GM21619 (cell line): ENCODE data around the gene PRKG1.
"Not testable (repeated sequence)": the region's sequence is repeated elsewhere in the genome, so short reads cannot be mapped to it uniquely, and the experiment has no call there.

Source experiments
- ATAC-seq: cut with Tn5 transposase; IDR thresholded peaks from one replicate; pipeline ENCODE4 v1.9.1; 2021; ENCODE audit not compliant: unreplicated experiment

Gene PRKG1

GRCh38 chr10:52216852-52217251, 1142.6 kb downstream of the PRKG1 start:
- peak; percentile 76 for ATAC-seq

- no peak for ATAC-seq
Observed at GRCh38 chr10:52217531-52217930, 1143.2 kb downstream of the PRKG1 start.

GRCh38 chr10:52220947-52221346, 1146.7 kb downstream of the PRKG1 start:
- no peak for ATAC-seq

- no peak for ATAC-seq
Observed at GRCh38 chr10:52221923-52222322, 1147.6 kb downstream of the PRKG1 start.

- no peak for ATAC-seq
Observed at GRCh38 chr10:52226197-52226847, 1152.0 kb downstream of the PRKG1 start.

- no peak for ATAC-seq
Observed at GRCh38 chr10:52228556-52228955, 1154.3 kb downstream of the PRKG1 start.

- no peak for ATAC-seq
Observed at GRCh38 chr10:52229291-52229931, 1155.1 kb downstream of the PRKG1 start.

- peak; percentile 99 for ATAC-seq
Observed at GRCh38 chr10:52232561-52233350, 1158.5 kb downstream of the PRKG1 start.

GRCh38 chr10:52233351-52233991, 1159.2 kb downstream of the PRKG1 start:
- ATAC-seq, result not testable (repeated sequence)

GRCh38 chr10:52239771-52240170, 1165.5 kb downstream of the PRKG1 start:
- ATAC-seq, result no peak

- ATAC-seq, result no peak
Observed at GRCh38 chr10:52245547-52245946, 1171.3 kb downstream of the PRKG1 start.

GRCh38 chr10:52247929-52248328, 1173.6 kb downstream of the PRKG1 start:
- ATAC-seq, result not testable (repeated sequence)

GRCh38 chr10:52248697-52249306, 1174.5 kb downstream of the PRKG1 start:
- ATAC-seq, result no peak

- ATAC-seq, result no peak
Observed at GRCh38 chr10:52249850-52250395, 1175.6 kb downstream of the PRKG1 start.

GRCh38 chr10:52250510-52250909, 1176.2 kb downstream of the PRKG1 start:
- no peak for ATAC-seq

GRCh38 chr10:52252307-52252706, 1178.0 kb downstream of the PRKG1 start:
- no peak for ATAC-seq

- ATAC-seq, result peak; percentile 98
Observed at GRCh38 chr10:52256832-52257691, 1182.8 kb downstream of the PRKG1 start.

GRCh38 chr10:52257692-52258075, 1183.4 kb downstream of the PRKG1 start:
- ATAC-seq, result peak; percentile 76

- no peak for ATAC-seq
Observed at GRCh38 chr10:52258799-52259425, 1184.6 kb downstream of the PRKG1 start.
